CD4-positive, alpha-beta T cell treated with Interleukin-2 at 100 ng/mL for 4 hours (primary cell): ENCODE data around the gene USP34.
"Not testable (repeated sequence)": the region's sequence is repeated elsewhere in the genome, so short reads cannot be mapped to it uniquely, and the experiment has no call there.

Experiments
- DNase-seq: peaks from one replicate; pipeline ENCODE4 v3.0.0-alpha.2; 2020; ENCODE audit warnings: low spot score

The USP34 gene

DNA sequence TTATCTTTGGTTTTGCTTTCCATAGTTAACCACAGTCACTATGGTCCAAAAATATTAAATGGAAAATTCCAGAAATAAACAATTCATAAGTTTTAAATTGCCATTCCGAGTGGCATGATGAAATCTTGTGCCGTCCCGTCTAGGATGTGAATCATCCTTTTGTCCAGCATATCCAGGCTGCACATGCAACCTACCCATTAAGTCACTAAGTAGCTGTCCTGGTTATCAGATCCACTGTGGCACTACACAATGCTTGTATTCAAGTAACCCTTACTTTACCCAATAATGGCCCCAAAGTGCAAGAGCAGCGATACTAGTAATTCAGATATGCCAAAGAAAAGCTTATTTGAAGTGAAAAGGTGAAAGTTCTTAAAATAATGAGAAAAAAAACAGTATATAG is 10.7 kb downstream of the USP34 start:
- DNase-seq: no peak

DNA sequence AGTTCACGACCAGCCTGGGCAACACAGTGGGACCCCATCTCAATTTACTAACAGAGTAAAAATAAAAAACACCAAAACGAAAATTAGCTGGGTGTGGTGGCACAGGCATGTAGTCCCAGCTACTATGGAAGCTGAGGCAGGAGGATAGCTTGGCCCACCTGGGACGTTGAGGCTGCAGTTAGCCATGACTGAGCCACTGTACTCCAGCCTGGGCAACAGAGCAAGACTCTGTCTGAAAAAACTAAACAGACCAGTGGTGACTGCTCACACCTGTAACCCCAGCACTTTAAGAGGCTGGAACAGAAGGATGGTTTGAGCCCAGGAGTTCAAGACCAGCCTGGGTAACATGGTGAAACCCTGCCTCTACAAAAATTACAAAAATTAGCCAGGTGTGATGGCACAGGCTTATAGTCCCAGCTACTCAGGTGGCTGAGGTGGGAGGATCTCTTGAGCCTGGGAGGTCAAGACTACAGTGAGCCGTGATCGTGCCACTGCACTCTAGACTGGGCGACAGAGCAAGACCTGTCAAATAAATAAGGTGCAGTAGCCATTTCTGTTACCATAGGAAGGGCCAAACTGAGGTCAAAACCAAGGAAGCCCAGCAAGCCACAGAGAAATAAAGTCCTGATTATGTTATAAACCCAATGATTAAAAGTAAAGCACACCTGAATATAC is 14.0 kb downstream of the USP34 start:
- no peak for DNase-seq

DNA sequence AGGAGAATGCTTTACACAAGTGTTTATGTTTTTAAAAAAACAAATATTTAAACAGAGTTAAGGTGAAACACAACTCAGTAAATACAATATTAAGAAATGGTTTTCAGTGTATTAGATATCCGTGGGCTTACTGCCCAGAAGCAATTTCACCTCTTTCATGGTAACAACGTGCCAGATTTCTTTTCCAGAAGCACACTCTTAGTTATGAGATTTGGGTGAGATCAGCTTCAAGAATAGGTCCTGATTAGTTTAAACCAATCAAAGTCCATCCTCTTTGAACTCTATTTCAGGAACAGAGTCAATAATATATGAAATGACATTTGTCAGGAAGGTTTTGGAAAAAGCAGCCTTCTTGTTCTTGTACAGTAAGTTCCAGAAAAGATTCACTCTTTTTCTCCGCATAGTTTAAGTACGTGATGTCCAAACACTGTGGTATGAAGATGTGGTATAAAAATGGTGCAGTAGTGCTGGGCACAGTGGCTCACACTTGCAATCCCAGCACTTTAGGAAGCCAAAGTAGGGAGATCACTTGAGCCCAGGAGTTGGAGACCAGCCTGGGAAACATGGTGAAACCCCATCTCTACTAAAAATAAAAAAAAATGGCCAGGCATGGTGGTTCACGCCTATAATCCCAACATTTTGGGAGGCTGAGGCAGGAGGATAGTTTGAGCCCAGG is 14.7 kb downstream of the USP34 start:
- no peak for DNase-seq

DNA sequence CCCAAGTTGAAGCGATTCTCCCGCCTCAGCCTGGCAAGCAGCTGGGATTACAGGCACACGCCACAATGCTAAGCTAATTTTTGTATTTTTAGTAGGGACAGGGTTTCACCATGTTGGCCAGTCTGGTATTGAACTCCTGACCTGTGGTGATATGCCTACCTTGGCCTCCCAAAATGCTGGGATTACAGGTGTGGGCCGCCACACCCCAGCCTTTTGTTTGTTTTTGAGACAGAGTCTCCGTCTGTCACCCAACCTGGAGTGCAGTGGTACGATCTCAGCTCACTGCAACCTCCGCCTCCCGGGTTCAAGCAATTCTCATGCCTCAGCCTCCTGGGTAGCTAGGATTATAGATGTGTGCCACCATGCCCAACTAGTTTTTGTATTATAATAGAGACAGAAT is 15.9 kb downstream of the USP34 start:
- not testable (repeated sequence) for DNase-seq

DNA sequence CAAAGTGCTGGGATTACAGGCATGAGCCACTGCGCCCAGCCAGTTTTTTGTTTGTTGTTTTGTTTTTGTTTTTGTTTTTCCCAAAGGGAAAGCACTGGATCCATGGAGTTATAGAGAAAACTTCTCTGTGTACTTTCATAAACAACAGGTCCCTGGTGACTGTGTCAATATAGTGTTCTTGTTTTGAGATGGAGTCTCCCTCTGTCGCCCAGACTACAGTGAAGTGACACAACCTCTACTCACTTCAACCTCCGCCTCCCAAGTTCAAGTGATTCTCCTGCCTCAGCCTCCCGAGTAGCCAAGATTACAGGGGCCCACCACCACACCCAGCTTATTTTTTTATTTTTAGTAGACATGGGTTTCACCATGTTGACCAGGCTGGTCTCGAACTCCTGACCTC is 16.5 kb downstream of the USP34 start:
- no peak for DNase-seq

DNA sequence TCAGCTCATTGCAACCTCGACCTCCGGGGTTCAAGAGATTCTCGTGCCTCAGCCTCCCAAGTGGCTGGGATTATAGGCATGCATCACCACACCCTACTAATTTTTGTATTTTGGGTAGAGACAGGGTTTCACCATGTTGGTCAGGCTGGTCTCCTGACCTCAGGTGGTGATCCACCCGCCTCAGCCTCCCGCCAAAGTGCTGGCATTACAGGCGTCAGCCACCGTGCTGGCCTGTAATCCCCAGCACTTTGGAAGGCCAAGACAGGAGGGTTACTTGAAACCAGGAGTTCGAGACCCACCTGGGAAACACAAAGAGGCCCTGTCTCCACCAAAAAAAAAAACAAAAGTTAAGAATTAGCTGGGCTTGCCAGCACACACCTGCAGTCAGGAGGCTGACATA is 18.5 kb downstream of the USP34 start:
- no peak for DNase-seq

DNA sequence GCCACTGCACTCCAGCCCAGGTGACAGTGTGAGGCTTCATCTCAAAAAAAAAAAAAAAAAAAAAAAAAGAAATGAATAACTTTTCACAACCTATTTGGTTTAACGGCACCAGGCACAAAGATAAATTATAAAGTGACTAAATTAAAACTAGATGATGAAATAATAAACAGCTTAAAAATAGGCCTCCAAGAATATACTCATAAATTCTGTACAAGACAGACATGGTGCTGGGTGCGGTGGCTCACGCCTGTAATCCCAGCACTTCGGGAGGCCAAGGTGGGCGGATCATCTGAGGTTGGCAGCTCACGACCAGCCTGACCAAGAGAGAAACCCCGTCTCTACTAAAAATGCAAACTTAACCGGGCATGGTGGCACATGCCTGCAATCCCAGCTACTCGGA is 19.7 kb downstream of the USP34 start:
- DNase-seq: no peak

DNA sequence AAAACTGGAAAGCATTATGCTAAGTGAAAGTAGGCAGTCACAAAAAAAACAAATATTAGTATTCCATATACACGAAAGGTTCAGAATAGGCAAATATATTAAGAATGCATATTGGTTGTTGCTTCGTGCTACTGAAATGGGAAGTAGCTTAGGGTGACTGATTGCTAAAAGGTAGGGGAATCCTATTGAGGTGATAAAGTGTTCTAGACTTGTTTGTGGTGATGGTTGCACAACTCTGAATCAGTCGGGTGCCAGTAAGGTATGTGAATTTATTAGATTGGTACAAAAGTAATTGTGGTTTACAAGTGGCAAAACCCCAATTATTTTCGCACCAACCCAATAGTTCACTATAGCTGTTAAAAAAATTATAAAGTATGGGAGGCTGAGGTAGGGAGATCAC is 20.7 kb downstream of the USP34 start:
- peak; percentile 34 for DNase-seq

DNA sequence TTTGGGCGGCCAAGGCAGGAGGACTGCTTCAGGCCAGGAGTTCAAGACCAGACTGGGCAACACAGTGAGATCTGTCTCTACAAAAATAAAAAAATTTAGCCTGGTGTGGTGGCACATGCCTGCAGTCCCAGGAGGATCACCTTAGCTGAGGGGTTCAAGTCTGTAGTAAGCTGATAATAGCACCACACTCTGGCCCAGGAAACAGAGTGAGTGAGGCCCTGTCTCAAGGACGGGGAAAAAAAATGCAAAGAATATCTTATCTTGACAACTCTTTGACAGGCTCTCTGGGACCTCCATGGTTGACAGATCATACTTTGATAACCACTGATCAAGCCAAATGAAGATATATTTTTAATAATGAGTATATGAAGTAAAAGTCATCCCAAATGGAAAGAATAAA is 22.7 kb downstream of the USP34 start:
- DNase-seq: no peak

DNA sequence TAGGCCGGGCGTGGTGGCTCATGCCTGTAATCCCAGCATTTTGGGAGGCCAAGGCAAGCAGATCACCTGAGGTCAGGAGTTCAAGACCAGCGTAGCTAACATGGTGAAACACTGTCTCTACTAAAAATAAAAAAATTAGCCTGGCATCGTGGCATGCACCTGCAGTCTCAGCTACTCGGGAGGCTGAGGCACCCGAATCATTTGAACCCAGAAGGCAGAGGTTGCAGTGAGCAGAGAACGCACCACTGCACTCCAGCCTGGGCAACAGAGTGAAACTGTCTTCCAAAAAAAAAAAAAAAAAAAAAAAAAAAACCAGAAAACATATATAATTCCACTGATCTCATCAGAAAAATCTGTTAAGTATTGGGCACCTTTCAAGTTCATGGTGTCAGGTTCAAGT is 23.9 kb downstream of the USP34 start:
- DNase-seq: not testable (repeated sequence)

DNA sequence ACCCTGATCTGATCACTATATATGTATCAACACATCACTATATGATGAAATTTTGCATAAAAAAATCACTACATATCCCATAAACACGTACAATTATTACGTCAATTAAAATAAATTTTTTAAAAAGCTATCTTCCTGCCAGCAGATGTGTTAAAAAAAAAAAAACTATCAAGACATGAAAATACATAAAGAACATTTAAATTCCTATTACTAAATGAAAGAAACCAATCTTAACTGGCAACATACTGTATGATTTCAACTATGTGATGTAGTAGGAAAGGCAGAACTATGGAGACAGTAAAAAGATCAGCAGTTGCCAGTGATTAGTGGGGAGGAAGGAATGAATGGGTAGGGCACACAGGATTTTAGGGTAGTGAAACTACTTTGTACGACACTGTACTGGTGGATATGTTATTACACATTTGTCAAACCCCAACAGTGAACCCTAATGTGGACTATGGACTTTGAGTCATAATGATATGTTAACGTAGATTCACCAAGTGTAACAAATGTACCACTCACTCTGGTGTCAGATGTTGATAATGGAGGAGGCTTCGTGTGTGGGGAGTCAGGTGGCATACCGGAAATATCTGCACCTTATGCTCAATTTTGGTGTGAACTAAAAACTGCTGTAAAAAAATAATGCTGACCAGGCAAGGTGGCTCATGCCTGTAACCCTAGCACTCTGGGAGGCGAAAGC is 27.4 kb downstream of the USP34 start:
- DNase-seq: no peak

DNA sequence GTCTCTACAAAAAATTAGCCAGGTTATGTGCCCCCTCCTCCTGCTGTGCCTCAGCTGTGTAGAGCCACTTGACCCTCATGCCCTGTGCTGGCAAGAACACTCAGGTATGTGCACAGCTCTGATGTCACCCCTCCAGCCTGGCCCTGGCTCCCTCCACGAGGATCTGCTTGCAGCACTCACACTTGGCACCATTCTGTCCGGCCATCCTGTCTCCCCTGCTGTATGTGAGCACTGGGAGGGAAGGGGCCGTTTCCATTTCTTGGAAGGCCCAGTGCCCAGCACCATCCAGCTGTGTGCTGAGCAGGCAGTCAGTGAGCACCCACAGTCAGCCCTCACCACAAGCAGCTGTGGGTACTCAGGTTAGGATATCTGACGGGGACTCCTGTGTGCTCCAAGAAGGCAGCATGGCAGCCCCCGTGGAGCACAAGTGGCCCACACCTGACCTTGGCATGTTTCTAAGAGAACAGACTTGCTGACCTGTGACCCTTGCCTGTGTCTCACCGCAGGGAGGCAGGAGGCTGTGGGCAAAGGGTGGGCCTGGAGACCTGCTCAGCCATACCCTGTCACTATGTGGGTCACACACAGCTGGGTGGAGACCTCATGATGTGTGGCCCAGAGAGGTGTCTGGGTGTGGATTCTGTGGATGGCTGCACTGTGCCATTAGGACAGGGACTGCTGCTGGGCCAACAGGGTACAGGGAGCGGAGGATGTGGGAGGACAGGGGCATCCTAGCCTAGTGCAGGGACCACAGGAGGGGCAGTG is 31.5 kb downstream of the USP34 start:
- no peak for DNase-seq

DNA sequence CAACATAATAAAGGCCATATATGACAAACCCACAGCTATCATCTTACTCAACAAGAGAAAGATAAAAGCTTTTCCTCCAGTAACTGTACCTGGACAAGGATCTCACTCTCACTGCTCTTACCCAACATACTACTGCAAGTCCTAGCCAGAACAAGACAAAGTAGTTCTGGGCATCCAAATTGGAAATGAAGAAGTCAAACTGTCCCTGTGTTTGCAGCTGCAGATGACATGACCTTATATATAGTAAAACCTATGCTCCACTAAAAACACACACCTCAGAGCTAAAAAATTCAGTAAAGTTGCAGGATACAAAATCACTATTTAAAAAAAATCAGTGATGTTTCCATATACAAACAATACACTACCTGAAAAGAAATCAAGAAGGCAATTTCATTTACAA is 32.2 kb downstream of the USP34 start:
- no peak for DNase-seq

DNA sequence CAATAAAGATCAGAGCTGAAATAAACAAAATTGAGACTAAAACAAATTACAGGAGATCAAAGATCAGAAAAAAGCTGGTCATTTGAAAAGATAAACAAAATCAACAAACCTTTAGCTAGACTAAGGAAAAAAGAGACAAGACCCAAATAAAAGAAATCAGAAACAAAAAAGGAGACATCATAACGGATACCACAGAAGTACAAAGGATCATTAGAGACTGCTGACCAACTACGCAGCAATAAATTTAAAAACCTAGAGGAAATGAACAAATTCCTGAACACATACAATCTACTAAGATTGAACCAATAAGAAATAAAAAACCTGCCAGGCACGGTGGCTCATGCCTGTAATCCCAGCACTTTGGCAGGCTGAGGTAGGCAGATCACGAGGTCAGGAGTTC is 33.7 kb downstream of the USP34 start:
- no peak for DNase-seq

DNA sequence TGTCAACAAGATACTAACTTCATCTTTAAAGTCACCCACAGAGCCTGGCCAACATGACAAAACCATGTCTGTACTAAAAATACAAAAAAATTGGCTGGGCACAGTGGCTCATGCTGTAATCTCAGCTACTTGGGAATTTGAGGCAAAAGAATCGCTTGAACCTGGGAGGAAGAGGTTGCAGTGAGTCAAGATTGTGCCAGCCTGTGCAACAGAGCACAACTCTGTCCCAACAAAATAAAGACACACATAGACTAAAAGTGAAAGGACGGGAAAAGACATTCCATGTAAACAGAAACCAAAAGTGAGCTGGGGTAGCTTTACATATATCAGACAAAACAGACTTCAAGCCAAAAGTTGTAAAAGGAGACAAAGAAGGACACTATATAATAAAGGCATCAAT is 34.8 kb downstream of the USP34 start:
- no peak for DNase-seq

DNA sequence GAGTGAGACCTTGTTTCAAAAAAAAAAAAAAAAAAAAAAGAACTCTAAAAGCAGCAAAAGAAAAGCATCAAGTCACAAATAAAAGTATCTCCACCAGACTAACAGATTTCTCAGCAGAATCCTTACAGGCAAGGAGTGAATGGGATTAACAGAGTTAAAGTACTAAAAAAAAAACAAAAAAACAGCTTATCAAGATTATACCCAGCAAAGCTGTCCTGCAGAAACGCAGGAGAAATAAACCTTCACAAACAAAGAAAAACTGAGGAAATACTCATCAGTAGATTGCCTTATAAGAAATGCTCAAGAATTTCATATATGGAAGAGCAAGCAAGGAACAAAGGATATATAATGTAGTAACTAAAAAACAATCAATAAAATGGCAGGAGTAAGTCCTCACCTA is 35.6 kb downstream of the USP34 start:
- DNase-seq: no peak

DNA sequence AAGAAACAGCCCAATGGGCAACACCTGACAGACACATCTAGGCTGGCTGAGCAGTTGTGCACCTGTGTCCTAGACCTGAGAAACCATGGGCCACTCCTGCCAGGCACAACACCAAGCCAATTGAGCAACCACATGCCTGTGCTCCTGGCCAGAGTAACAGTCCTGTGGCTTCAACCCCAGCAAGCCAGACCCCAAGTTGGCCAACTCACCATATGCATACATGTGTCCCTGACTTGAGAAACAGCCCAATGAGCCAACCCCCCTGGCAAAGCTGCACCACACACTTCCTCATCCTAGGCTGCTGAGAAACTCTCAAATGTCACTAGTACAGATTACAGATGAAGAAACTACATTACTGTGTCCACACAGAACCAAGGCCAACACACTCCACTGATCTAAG is 36.6 kb downstream of the USP34 start:
- DNase-seq: no peak

DNA sequence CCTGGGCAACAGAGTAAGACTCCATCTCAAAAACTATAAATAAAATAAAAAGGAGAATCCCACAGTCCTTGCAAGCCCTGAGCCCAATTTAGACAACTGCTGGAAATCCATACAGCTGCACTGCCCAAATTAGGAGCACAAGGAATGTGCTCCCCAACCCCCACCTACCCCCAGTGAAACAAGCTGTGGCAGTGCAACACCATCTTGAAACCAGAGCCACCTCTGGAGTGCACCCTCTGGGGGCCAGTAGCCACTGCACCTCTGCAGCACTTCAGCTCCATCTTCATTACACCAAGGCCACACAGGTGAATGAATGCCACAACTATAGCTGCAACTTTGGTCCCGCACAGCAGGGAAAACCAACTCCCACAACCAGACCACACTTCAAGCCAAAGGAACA is 37.3 kb downstream of the USP34 start:
- no peak for DNase-seq

DNA sequence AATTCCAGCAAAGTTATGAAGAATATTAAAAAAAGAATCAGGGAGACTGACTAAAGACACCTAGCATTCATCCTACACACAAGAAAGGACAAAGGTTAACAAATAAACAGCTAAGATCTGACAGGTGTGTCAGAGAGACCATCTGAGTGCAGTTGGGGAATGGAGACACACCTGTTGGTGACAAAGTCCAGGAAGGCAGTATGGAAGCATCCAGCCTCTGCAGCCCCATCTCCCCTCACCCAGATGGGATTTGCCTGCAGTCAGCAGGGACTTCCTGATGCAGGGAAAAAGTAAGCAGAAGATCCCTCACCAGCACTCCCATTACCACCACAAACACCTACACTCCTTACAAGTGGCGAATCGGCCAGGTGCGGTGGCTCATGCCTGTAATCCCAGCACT is 37.9 kb downstream of the USP34 start:
- no peak for DNase-seq

DNA sequence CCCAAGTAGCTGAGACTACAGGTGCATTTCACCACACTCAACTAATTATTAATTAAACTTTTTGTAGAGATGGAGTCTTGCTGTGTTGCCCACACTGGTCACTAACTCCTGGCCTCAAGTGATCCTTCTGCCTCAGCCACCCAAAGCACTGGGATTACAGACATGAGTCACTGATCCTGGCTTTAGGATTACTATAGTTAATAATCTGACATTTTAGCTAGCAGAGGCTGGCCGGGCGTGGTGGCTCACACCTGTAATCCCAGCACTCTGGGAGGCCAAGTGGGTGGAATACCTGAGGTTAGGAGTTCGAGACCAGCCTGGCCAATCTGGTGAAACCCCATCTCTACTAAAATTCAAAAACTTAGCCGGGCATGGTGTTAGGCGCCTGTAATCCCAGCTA is 39.5 kb downstream of the USP34 start:
- no peak for DNase-seq

DNA sequence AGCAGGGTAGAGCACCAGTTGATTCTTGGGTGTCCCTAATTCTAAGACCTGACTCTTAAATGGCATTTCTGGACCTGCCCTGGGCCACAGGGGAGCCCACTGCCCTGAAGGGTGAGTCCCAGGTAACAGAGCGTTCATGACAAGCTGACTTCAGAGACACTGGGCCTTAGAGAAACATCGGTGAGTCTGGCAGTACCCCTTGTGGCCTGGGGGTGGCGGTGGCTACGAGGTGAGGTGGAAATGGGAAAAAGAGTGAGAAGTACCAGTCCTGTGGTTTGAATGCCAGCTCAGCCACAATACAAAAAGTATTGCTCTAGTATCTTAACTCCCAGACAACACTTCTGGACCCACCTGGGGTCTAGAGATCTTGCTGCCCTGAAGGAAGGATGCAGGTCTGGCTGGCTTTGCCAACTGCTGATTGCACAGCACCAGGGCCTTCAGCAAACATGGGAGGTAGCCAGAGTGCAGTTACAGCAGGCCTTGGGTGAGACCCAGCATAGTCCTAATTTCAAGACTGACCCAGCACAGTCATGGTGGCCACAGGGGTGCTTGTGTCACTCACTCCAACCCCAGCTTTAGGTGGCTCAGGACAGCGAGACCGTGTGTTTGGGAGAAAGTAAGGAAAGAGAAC is 44.5 kb downstream of the USP34 start:
- DNase-seq: peak; percentile 81

DNA sequence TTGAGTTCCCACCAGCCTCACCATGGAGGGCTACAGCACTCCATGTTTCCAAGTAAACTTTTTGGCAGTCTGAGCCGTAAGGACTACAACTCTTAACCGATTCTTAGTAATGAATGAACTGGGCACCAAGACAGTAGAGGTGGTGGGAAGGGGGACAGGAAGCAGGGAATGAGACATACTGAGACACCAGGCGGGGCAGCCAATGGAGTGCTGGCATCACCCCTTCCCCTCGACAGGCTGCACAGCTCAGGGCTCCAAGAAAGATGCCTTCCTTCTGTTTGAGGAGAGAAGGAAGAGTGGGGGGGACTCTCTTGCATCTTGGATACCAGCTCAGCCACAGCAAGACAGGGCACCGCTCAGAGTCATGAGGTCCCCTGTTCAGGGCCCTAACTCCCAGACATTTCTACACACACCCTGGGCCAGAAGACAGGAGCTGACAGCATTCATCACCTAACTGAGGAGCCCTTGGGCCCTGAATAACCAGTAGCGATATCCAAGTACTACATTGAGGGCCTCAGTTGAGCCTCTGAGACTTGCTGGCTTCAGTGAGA is 45.2 kb downstream of the USP34 start:
- DNase-seq: no peak
